Measurements from ENCODE around the gene LRP2.
A peak's percentile ranks its signal among the peaks of the same experiment; 100 is the strongest.

Gene LRP2

DNA sequence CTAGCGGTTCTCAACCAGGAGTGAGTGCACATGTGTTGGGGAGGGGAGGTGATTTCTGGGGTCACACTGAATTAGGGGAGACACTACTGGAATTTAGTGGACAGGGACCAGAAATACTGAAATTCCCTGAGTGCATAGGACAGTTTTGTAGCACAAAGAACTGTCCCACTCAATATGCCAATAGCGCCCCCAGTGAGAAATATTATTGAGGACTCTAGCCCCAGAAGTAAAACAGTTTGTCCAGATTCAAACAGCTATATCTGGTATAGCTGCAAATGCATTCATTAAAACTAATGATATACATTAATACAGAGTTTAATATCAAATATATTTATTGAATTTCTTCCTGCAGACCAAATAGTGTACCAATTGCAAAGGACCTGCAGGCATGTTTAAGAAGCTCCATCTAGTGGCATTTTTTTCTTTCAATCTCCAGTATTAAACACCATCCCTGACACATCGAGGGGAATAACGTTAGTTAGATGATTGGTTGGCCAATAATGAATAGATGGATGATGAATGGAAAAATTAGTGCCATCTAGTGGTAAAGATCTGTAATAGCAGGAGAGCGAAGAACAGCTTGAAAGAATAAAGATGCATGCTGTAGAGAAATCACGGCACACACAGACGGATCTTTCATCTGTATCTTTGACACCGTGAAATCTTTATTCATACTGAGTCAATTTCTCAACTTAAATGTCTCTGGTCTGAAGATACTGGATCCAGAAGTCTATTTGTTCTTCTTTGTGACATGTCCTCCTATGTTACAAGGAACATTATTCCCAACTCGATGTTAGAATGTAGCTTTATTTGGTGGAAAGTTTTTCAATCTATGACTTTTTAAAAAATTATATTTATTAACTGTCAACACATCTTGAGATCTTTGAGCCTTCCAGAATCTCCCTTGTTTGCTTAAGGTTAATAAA is 230.5 kb downstream of the LRP2 start:
- DNase-seq = no peak
- H3K27ac Mint-ChIP-seq = no peak overlapping the region
- H3K9me3 Mint-ChIP-seq = no peaks in the 10 kb centered on the region
- no peaks in the 10 kb centered on the region for H3K27me3 Mint-ChIP-seq (ENCODE audit: low read depth, poor library complexity)
- TF ChIP-seq CTCF (IDR thresholded peaks at IDR 0.05) = peak; percentile 89
- no peaks in the 10 kb centered on the region for H3K4me1 Mint-ChIP-seq
- no peak overlapping the region for H3K4me3 Mint-ChIP-seq
- H3K36me3 Mint-ChIP-seq (ENCODE audit: low read depth) = no peaks in the 10 kb centered on the region

DNA sequence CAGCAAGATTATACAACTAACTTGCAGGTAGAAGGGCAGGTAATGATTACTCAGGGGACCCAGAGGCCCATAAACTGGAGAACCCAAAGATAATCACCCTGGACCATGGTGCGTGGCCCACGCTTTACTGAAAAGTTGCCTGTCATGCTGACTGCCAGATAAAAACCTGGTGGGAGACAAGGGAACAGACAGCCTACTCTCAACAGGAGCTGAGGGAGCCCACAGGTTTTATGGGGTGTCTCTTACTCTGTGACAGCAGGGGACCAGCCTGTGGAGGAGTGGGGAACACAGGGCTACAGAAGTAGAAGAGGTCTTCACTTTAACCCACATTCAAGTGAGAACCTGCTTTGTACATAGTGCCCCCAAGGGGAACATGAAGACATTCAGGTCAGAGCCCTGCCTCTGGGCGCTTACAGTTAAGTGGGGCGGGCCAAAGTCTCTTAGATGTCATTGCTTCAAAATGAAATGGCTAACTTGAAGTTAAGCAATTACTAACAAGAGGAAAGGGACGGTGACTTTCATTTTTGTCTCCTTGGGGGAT is 232.6 kb downstream of the LRP2 start:
- H3K36me3 Mint-ChIP-seq (ENCODE audit: low read depth) = no peaks in the 10 kb centered on the region
- no peaks in the 10 kb centered on the region for H3K27me3 Mint-ChIP-seq (ENCODE audit: low read depth, poor library complexity)

GRCh38 chr2:169119851-169120250 is 242.5 kb downstream of the LRP2 start:
- no peaks in the 10 kb centered on the region for H3K36me3 Mint-ChIP-seq (ENCODE audit: low read depth)
- no peak for DNase-seq
- H3K4me1 Mint-ChIP-seq = no peaks in the 10 kb centered on the region
- H3K9me3 Mint-ChIP-seq = peaks cover 13% of the 10 kb centered on the region
- H3K27ac Mint-ChIP-seq = no peak overlapping the region
- no peak overlapping the region for H3K4me3 Mint-ChIP-seq
- peaks cover 16% of the 10 kb centered on the region for H3K27me3 Mint-ChIP-seq (ENCODE audit: low read depth, poor library complexity)
- TF ChIP-seq CTCF (IDR thresholded peaks at IDR 0.05) = no peak

More for the DNA sequence above, 232.6 kb downstream of the LRP2 start:
- no peak for TF ChIP-seq CTCF (IDR thresholded peaks at IDR 0.05)
- no peaks in the 10 kb centered on the region for H3K9me3 Mint-ChIP-seq
- no peak overlapping the region for H3K4me3 Mint-ChIP-seq
- H3K27ac Mint-ChIP-seq = no peak overlapping the region
- H3K4me1 Mint-ChIP-seq = no peaks in the 10 kb centered on the region
- no peak for DNase-seq

DNA sequence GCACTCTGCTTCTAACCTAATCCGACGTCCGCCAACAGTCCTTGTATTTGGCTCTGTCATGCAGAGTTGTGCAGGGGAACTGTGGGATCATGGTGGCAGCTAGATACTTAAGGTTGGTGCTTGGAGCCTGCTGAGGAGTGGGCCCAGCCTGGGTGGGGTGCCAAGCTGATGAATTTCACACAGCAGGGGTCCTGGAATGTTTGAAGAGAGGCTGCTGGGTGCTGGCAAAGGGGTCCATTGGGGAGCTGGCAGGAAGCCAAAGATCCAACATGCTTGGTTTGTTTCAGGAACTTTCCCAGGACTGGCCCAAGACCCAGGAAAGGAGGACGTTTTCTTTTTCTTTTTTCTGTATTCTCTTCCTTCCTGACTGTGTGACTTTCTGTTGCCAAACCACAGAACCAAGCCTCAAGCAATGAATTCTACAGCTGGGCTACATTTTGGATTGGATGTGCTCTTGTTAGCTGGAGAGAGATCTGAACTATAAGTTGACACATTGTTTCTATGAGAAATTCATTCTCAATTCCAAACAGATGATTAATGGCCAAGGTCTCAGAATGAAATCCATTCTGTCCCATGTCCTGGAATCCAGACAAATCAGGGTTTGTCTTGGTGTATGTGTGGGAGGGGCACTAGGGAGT is 243.1 kb downstream of the LRP2 start:
- Mint-ChIP-seq H3K9me3 (peaks cover 13% of the 10 kb centered on the region), H3K27ac (peak overlapping the region; percentile 47), H3K4me3 (no peak overlapping the region), H3K27me3 (ENCODE audit: low read depth, poor library complexity) (peaks cover 12% of the 10 kb centered on the region), H3K36me3 (ENCODE audit: low read depth) (no peaks in the 10 kb centered on the region), H3K4me1 (no peaks in the 10 kb centered on the region)
- no peak for TF ChIP-seq CTCF (IDR thresholded peaks at IDR 0.05)
- no peak for DNase-seq

DNA sequence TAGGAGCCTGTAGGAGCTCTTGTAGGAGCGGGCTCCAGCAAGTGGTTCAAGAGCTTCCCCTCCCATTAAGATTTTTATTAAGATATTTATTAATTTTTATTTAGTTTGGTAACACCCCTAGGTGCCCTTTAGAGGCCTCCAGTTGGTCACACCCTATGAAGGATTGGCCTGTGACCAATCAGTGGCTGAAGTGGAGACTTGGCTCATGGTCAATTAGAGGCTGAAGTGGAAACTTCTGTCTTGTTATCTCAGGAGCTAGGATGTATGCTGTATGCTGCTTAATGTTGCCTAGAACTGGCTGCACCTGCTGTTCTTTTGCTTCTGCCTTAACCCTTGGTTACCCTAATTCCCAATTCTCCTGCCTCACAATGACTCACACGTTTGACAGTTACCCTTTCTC is 244.3 kb downstream of the LRP2 start:
- no peak overlapping the region for H3K27ac Mint-ChIP-seq
- DNase-seq = no peak
- H3K9me3 Mint-ChIP-seq = peaks cover 13% of the 10 kb centered on the region
- peaks cover 8% of the 10 kb centered on the region for H3K27me3 Mint-ChIP-seq (ENCODE audit: low read depth, poor library complexity)
- H3K4me3 Mint-ChIP-seq = no peak overlapping the region
- no peaks in the 10 kb centered on the region for H3K4me1 Mint-ChIP-seq
- TF ChIP-seq CTCF (IDR thresholded peaks at IDR 0.05) = no peak
- H3K36me3 Mint-ChIP-seq (ENCODE audit: low read depth) = no peaks in the 10 kb centered on the region
